ENCODE measurements around the gene CPLX4.

Gene CPLX4

DNA sequence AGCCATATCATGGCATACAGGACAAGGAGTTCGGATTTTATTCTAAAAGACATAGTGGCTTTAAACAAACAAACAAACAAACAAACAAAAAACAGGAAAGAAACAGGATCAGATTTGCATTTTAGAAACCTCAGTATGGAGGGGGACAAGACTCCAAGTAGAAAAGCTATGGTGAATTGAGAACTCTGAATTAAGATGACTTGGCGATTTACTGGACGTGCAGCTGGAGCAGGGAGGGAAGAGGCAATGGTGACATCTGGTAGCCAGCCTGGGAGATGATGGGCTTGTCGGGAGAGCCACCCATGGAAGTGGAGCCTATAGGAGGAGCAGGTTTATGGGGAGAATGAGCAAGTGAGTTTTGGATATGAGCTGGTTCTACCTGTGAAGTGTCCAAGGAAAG lies 13.2 kb downstream of the CPLX4 start:
- DNase-seq, result no peak

DNA sequence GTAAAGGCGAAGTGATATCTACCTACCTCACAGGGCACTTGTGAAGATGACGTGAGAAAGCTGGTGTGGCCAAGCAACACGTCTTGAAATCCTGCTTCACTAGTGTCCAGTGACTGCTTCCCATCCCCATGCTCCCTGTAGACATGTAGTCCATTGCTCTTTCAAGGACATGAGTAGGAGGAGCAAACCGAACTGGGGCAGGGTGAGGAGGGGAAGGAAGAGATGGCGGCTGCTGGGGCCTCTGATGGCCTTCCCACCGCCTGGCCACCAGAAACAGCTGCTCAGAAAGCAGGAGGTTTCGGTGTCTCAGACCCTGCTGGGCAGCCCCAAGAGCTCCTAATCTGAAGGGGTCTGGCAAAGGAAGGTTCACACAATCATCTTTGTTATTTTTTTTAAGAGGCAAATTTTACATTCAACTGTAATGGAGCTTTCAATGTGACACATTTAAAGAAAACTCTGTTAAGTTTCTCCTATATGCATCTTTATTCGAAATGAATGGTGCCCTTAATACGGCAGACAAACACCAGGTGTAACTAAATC lies 14.7 kb downstream of the CPLX4 start:
- no peak for DNase-seq

DNA sequence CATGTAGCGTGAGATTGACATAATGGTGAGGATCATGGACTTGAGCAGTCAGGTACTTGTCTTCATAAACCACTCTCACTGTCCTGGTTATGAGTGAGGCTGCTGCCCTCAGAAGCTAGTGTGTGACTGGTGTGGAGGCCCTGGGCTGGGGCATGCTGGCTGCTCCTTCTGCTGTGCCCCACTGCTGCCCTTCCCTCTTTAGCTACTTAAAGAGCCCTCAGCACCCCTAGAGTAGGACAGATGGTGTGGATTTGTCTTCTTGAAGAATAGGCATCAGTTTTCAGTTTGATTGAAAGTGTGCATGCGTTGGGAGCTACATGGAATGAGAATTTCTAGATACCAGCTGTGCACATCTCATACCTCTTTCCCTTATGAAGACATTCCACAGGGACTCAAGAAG lies 15.4 kb downstream of the CPLX4 start:
- no peak for DNase-seq

DNA sequence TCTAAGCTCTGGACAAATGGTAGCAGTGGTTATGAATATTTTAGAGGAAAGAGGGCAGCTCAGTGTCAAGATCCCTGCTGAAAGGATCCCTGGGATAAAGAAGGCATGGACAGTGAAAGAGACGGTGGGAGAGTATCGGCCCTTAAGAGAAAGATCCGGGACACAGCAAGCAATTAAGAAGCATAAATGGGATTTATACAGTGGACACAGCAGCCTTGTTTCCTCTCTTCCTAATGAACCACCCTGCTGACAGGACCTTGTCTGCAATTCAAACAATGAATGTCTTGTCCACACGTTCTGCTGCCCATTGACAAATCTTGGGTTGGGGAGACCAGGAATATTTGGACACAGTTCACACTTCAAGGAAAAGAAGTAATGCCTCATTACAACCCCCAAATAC lies 16.5 kb downstream of the CPLX4 start:
- no peak for DNase-seq

DNA sequence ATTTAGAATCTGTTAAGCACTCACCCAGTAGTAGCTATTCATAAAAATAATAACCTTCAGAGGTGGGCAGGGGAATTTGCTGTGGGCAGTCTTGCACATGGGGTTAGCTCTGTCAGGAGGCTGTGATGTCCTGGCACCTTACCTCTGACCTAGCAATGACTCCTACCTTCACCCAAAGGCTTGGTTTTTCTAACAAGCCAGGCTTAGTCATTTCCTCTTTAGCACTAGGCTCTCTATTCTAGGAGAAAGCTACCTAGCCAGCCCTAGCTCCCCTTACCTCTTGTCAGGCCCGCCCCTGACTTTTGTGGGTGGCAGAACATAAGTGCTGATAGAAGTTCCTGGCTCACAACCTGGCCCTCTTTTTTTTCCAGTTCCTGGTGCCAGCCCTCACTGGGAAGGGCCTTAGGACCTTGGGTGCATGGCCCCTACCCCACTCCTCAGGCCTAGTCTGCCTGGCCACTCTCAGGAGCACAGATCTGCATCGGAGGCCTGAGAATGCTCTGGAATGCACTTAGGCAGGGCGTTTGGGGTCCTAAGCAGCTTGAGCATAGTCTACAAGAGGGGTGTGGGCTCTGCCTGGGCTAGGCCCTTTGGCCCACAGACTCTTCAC lies 17.7 kb downstream of the CPLX4 start:
- no peak for DNase-seq

DNA sequence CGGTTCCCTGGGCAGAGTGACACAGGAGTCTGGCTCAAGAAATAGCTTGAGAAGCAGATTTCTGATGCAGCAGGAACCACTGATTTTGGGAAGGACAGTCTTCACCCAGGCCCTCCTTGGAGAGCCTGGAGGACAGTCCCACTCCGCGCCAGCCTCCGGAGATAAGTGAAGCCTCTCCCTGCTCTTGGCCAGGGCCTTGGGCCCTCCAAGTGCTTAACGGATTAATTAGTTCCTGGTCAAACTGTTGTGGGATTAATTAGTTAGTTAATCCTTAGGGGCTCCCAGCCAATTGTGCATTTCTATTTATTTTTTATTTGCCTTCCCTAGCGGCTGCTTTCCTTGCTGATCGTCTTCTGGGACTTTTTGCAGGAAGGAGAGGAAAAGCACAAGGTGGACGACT lies 19.6 kb downstream of the CPLX4 start:
- DNase-seq, result no peak

DNA sequence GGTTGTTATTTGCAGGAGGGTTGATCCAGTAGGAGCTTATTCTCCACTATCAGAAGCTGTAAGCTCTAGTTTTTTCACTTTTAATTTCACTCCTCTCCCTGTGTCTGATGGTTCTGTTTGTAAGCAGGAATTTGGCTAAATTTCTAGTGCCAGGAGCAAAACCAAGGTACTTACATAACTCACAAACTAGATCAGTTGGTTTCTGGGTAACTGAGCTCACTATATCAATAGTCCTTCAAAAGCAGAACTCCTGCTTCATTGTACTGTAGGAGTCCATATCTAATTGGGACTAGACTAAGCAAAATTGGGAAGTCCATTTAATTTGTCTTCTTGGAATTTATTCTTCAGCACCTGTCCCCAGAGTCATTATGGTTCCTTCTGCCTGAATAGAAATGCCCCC lies 25.1 kb downstream of the CPLX4 start:
- no peak for DNase-seq

DNA sequence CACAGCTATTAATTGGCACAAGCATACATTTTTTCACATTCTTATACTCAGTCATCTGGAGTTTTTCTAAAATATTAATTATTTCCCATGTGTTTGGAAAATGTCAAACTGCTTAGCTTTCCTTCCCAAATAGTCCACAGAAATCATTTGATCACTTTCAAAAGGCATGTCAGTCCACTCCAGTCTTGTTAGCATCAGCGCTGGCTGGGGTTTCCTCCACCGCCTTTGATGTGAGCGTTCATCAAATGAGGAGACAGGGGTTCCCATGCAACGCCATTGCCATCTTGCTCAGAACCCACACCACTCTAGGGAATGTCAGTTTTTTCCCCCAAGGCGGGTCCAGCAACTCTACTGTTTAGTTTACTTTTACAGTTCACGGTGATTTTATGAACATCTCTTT lies 32.1 kb downstream of the CPLX4 start:
- no peak for DNase-seq

DNA sequence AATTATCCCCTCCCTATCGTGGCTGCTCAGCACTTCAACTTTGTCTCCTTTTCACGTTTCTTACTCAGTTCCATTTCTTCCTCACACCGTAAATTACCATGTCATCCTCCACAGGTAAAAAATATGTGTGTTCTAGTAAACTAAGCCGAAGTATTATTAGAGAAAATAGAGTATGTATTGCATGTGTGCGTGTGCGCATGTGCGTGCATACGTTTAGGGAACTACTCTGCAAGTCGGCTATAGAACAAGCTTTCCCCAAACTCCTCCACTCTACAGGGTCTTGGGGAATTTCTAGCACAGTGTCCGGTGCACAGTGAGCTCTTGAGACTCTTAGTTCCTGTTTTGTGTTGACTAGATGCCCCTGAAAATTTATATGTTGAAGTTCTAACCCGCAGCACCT lies 36.1 kb downstream of the CPLX4 start:
- DNase-seq, result no peak

DNA sequence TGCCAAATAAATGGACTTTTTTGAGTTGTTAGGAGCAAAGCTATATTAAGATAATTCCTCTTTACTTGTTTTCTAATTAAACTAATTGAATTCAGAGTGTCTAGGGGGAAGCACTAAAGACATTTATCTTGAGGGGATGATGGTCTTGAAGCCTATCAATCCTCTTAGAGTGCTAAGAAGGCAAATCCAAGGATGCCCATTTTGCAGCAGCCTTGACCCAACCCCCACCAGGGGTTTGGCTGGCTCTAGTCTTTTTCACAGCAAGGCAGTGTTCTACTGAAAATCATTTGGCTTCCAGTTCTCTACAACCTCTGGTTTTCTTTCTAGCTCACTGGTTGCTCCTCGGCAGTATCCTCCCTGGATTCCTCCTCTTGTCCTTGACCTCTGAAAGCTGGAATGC lies 38.7 kb downstream of the CPLX4 start:
- DNase-seq, result no peak

DNA sequence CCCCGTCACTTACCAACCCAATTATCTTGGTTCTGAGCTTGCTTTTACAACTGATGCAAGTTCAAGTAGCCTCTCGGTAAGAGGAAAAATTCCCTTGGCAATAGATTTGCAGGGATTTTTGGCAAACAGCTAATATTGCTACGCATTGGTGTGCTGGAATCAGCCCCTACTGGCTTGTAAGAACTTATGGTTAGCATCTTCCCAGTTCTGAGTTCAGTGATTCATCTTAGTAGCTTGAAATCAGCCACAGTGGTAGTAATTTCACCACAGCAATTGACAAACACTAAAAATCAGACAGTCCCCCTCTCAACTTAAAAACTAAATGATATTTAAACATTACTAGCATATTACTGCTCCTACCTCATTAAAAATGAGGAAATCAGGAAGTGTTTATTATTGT lies 39.3 kb downstream of the CPLX4 start:
- no peak for DNase-seq

DNA sequence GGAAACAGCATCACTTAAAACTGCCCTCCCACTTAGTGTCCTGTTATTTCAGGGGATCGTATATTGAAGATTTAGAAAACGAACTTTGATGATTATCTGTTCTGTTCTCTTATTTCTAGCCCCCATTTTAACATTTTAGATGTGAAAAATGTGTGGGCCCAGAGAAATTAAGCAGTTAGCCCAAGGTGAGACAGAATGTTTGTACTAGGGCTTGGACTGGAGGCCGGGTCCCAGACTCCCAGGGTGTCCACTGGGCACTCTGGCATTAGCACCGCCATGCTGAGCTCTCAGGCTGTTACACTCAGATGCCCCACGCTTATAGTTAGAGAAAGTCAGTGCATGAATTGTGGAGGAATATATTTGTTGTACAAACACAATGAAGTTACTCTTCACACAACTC lies 39.7 kb downstream of the CPLX4 start:
- DNase-seq, result no peak

DNA sequence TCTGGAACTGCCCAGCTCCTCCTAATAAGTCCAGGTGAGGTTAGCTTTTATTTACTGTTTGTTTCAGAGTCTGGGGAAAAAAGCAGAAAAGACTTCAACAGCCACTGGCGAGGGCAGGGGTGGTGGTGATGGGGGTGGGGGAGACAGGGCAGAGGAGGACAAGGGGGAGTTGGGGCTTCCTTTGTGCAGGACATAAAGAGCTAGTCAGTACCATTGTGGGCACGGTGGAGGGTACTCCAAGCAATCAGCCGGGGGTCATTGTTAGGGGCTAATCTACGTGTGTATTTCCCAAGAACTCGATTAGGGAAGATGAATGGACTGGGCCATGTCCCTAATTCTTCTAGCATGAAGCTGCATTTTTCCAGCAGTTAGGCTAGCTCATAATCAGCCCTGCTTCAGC lies 42.4 kb downstream of the CPLX4 start:
- no peak for DNase-seq

DNA sequence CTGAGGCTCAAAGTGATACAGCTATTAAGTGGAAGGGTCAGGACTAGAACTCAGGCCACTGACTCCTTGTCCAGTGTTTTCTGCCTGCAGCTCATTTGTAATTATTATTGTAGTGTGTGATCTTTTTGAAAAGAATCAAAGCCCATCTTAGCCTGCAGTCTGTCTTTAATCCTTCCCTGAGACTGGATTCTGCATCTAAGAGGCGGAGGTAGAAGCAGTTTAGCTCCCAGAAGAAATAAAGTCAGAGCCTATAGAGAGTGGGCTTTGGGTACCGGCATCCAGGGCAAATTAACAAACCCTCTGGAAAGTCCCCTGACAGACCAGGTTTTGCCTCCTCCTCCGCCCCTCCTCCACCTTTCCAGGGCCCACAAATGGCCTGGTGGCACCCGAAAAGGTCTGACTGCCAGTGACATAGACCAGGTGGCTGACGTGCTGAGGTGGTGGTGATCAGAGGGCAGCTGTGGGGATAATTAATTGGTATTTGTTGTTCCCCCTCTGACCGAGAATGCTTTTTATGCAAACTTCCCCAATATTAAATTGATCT lies 43.0 kb downstream of the CPLX4 start:
- no peak for DNase-seq

DNA sequence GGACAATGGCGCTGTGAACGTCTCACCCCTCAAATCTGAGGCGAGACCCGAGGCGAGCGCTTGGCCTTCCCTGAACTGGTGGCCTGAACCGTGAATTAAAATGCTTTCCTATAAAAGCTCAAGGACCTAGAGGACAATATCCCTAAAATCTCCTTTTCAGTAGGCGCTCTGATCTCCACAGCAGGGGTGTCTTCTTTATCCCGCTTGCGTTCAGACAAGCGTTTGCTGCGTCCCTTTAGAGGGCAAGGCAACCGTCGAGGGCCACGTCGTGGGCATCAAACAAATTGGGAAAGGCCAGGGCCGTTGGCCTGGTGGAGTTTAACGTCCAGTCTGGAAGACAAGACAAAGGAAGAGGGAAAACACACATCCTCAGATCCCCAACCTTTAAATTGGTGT lies 43.9 kb downstream of the CPLX4 start:
- DNase-seq, result no peak

DNA sequence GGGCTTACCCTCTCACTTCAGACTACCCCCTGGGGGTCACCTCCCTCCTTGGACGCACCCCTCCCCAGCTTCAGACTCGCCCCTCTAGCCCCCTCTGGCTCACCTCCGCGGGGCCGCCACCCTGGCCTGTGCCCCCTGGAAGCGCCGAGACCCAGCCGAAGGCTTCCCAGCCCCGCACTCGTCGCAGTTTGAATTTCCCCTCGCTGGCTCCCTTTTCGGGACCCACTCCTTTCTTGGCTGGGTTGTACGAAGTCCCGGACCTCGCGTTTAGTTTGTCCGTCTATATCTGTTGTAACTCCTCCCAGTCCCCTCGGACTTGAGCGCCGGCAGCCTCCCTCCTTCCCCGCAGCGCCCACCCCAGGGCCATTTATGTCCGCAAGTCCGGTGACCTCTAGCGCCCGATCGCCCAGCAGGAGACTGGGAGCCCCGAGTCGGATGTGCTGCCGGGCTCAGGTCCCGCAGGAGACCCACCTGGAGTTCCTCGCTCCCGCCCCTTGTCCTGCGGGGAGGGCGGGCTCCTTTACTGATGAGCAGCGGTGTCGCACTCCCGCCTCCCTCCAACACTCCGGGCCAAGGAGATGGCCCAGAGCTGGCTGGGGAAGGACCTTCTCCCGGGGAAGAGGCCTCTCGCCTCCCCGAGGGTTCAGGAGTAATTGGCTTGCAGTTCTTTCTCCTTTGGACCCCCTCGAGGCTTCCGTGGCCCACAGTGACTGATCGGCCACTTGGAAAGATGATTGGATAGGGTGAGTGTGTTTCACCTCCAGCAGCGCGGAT lies 44.5 kb downstream of the CPLX4 start:
- no peak for DNase-seq

DNA sequence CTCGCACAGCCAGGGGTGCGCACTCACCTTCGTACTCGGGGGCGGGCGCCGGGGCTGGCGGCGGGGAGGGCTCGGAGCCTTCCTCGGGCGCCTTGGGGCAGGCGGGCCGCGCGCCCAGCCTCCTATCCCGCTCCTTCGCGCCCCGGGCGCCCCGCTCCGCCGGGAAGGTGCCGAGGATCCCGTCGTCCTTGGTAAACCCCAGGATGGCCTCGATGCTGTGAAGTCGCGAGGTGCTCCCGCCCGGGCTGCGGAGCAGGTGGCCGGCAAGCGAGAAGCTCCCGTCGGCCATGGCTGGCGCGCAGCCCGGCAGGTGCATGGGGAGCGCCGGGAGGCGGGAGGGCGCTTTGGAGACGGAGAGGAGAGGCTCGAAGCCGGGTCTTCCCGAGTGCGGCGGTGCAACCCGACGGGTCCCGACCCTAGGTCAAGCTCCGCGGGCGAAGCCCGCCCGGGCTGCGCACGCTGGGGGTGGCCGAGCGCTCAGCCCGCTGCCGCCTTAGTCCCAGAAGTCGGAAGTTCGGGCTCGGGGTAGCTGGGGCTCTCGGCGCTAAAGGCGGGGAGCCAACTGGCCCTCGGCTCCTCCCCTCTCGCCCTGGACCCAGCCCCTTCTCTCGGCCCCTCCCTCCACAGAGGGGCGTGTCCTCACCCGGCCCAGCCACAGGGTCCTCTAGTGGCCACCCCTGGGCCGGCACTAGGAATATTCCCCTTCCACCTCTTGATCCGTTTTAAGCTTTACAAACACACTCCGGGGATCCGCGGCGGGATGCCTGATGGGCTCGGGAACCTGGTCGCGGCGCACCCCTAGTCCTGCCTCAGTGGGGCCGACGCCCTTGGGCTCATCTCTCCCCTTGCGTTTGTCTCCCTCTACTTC lies 45.3 kb downstream of the CPLX4 start, which contains the start of gene RAX:
Gene RAX, minus strand, starts transcription at position 564 of the 868 bp plus-strand sequence. Its CDS starts 248 bp downstream, at position 316.
- DNase-seq, result no peak

DNA sequence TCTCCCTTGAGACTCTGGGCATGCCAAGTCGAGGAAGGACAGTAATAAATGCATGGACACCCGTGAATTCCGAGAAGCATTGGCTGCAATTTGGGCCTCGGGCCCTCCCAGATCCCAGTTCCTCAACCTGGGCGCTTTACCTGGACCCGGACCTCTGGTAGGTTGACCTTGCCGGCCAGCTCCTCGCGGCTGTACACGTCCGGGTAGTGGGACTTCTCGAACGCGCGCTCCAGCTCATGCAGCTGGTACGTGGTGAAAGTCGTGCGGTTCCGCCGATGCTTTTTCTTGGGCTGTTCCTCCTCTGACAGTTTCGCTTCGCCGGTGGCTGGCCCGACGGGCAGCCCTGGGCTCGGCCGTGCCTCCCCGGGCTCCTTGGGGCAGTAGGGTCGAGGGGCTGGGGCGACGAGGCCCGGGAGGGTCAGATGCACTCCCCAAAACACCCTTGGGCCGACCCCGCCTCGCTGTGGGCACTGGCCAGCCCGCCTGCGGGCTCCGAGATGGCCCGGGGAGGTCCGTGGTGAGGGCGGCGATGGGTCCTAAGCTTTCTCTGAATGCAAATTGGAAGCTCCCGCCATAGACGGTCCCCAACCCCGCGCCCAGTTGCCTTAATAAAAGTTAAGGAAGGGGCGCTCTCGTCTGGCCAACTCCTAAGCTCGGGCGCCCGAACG lies 46.1 kb downstream of the CPLX4 start:
- no peak for DNase-seq

DNA sequence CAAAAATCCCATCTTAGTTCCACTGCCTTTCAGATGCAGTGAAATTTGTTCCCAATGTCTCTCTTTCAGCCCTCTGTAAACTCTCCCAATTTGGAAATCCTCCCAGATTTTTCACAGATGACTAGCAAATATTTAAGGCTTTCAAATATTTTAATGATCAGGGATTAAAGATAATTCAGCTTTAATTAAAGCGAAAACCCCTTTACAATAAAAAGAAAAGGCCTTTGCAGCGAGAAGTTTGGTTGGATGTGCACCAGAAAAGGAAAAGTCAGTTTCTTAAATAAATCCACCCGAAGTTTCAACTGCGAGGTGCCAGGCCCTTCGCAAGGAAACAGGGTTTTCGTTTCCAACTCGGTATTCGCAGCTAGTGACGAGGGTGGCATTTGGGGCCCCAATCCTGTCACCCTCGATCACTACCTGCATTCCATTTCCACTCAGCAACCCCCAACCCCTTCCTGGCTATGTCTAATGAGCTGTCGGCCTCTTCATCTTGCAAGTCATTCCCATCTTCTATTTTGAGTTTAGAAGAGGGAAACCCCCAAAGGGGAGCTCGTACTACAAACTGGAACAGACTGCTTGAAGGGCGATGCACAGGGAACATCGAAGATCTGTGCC lies 46.7 kb downstream of the CPLX4 start:
- DNase-seq, result no peak

DNA sequence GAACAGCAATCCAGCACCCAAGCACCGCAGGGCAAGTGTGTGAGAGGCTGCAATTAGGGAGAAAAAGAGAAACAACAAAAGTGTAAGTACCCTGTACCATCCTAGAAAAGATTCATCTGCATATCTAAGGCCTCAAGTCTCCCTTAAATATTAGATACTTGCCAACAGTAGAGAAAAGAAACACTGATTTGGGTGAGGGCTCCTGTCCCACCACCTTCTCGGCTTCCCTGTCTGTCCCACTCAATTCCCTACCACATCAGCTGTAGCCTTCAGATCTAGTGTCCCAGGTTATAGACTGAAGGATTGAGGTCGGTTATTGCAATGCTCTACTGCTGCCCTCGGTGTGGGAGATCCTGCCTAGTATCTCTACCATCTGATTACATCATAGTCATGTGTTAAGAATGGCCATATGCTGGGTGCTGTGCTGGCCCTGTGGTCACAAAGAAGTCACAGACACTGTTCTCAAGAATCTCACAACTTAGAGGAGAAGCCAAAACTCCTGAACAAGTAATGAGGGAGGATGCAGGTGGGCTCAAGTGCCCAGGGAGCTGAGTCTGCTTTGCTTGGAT lies 47.7 kb downstream of the CPLX4 start:
- DNase-seq, result no peak

DNA sequence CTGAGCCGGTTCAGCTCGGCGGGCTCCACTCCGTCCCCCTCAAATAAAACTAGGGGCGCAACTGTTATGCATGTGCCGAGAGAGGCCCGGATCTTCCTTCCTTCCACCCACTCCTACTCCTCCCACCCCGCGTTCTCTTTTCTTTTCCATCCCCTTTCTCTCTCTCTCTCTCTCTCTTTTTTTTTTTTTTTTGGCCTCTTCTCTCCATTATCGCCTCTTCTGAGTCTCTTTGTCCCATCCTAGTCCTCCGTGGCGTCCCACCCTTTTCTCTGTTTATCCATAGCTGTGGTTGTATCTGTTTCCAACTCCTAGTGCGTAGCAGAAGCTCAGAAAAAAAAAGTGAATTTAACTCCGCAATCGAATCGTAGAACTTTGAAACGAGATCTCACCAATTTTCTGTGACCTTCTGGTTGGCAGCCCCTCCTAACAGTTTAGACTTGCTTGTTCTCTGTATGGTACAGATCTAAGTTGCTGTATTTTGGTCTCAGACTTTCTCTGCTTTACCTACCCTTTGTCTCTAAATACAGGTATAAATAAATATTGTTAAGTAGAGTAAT lies 48.8 kb downstream of the CPLX4 start:
- DNase-seq, result no peak

Measured in activated CD4-positive, alpha-beta T cell treated with anti-CD3 and anti-CD28 coated beads, Interleukin-2, amount 50 U/mL, for 4 hours (primary cell).